ENCODE results near the gene MAOA. TPM values are rescaled to one million over a fixed set of nuclear protein-coding genes. Genes with fewer than 3 reads are reported as not detected.

The MAOA gene
- total and polyA plus RNA-seq, 2 donors (not counting 3 experiments of a cell fraction or from before 2014, with no cell fraction given): 12.6 to 23.5 TPM

GRCh38 chrX:43685221-43685620, 29.1 kb downstream of the MAOA start:
- Histone ChIP-seq H3K9me3 (replicated peaks; ENCODE audit: control insufficient read depth, insufficient read depth, low read length) (no peaks in the 10 kb centered on the region), H2AFZ (ENCODE audit: low read depth, low read length) (no peak overlapping the region), H3K36me3 (ENCODE audit: control insufficient read depth in 2 of 2, extremely low read depth in 1 of 2, insufficient read depth in 2 of 2, low read length in 2 of 2) (no peaks in the 10 kb centered on the region), H3K27ac (ENCODE audit: insufficient read depth, low read depth, low read length) (no peak overlapping the region), H3K4me1 (ENCODE audit: control insufficient read depth, extremely low read depth, insufficient read depth, low read length) (peaks cover 16% of the 10 kb centered on the region), H3K4me2 (ENCODE audit: insufficient read depth, low read length) (no peak overlapping the region), H3K9me1 (replicated peaks; ENCODE audit: control insufficient read depth, extremely low read depth, insufficient read depth, low read length) (no peaks in the 10 kb centered on the region), H3K9ac (replicated peaks; ENCODE audit: extremely low read depth, insufficient read depth, low read length) (no peak overlapping the region), H3K79me2 (ENCODE audit: control insufficient read depth, insufficient read depth, low read length) (no peaks in the 10 kb centered on the region), H3K4me3 (replicated peaks in 1 of 3; ENCODE audit: insufficient read depth in 1 of 3, low read depth in 1 of 3, low read length in 3 of 3) (no peak overlapping the region), H4K20me1 (replicated peaks; ENCODE audit: control insufficient read depth, extremely low read depth, insufficient read depth, low read length) (no peaks in the 10 kb centered on the region), H3K27me3 (ENCODE audit: control insufficient read depth in 2 of 2, insufficient read depth in 2 of 2, low read length in 2 of 2) (no peaks in the 10 kb centered on the region)
- no peak for TF ChIP-seq GATA2 (IDR thresholded peaks at IDR 0.05; ENCODE audit: insufficient read depth, insufficient read length, low read depth, low read length)
- TF ChIP-seq JUN (IDR thresholded peaks at IDR 0.05; ENCODE audit: borderline replicate concordance, insufficient read depth, insufficient read length, low read depth): no peak
- no peak for TF ChIP-seq MAX (IDR thresholded peaks at IDR 0.05; ENCODE audit: insufficient read depth, insufficient read length)
- TF ChIP-seq POLR2A (IDR thresholded peaks at IDR 0.05; ENCODE audit: low read depth, low read length): no peak
- no peak for TF ChIP-seq EZH2 (IDR thresholded peaks at IDR 0.05; ENCODE audit: borderline replicate concordance, low read depth, low read length, severe bottlenecking)
- TF ChIP-seq MYC (IDR thresholded peaks at IDR 0.05; ENCODE audit: low read depth, low read length): no peak
- no peak for TF ChIP-seq FOS (IDR thresholded peaks at IDR 0.05; ENCODE audit: borderline replicate concordance, insufficient read depth, low read length)
- no peak for TF ChIP-seq POLR2AphosphoS5 (IDR thresholded peaks at IDR 0.05; ENCODE audit: insufficient read depth, low read depth, low read length)
- no peak for TF ChIP-seq CTCF (IDR thresholded peaks at IDR 0.05; ENCODE audit: extremely low read depth in 1 of 2, insufficient read depth in 1 of 2, low read depth in 1 of 2, low read length in 2 of 2)
- no peak for DNase-seq (ENCODE audit: low read depth, low spot score)
- no peak for FAIRE-seq
- dilution Hi-C loops (cut with MboI; ENCODE audit: extremely low pct_ligation_motif_present, low sequenced_read_pairs): no loop called here
- ChIA-PET CTCF (no interaction called here), POLR2A (no interaction called here)
- intact Hi-C loops (cut with micrococcal nuclease): no loop called here
- BruUV-seq (replicated peaks): no TSS peak
